Activated CD4-positive, alpha-beta T cell treated with anti-CD3 and anti-CD28 coated beads, Interleukin-2, amount 50 U/mL, for 4 hours (primary cell): ENCODE results near the gene TCERG1L.

Experiments used
- DNase-seq, 2 experiments: peaks; one replicate each; pipeline ENCODE4 v3.0.0-alpha.2; 2020

The TCERG1L gene

DNA sequence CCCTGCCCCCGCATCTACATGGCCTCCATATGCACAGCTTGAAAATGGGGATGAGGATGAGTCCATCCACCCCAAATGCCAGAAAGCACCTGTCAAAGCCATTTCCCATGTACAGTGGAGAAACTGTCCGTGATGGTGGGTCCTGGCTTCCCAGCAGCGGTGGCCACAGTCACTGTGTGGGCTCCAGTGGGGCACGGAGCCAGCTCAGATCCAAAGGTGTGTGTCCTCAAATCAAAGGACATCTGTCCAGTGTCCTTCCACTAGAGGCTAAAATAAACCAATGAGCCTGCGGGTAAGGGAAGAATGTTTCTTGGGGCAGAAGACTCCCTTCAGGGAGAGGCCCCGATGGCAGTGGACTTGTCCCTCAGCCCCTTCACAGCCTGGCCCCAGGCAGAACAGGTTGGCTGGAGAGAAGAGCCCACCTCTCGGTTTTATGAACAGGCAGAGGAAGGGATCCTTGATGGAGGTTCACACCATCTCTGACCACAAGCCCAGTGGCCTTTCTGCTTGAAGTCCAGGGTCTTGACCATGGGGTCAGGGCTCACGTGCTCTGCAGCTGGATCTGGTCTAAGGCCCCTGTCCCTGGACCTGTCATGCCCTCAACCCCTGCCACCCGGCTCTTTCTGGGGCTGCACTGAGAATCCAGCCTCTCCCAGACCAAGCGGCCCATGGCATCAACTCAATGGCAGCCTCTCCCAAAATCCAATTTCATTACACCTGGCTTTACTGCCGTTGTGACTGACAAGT, 106.9 kb downstream of the TCERG1L start:
- DNase-seq: no peak

GRCh38 chr10:131203456-131204357, 107.8 kb downstream of the TCERG1L start:
- no peak for DNase-seq

- no peak for DNase-seq
Observed at GRCh38 chr10:131202990-131203389, 108.5 kb downstream of the TCERG1L start.

DNA sequence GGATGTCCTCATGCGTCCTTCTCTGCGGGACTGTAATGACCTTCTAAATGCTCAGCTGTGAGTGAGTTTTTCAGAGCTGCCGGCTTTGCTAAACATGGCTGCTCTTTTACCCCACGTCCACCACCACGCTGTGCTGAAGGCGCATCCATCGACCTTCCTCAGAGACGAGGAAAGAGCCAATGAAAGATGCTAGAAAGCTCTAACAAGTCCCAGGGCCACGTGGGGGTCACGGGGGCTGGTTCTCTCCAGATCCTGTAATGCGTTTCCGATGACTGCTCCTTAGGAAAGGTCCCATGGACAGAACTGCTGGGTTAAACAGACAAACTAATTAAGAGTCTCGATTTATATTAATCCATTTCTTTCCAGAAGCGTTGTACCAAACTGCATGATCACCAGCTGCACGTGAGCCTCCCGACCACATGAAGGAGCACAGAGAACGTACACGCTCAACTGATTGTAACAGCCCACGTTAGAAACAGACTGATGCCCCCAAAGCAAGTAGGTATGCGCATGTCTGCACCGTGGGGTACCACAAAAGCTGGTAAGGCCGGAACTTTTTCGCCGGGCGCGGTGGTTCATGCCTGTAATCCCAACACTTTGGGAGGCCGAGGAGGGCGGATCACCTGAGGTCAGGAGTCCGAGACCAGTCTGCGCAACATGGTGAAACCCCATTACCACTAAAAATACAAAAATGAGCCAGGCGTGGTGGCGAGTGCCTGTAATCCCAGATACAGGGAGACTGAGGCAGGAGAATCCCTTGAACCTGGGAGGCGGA, 109.6 kb downstream of the TCERG1L start:
- DNase-seq: no peak

- no peak for DNase-seq
Observed at GRCh38 chr10:131200856-131201470, 110.6 kb downstream of the TCERG1L start.

DNA sequence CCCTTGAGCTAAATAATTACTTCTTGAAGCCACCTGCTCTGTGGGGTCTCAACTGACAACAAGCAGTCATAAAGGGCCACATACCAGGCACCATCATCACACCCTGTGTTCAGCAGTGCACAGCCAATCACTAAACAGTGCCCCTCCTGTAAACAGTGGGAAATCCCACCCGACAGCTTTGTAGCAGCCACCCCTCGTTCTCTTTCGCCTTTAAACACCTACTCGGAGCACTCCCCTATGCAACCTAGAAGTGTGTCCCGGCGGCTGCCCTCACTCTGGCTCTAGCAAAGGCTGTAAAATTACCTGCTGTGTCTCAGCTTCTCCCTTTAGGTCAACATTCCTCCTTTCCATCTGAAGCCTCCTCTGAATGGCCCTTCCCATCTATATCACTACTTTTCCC, 111.9 kb downstream of the TCERG1L start:
- DNase-seq: no peak

GRCh38 chr10:131198843-131199242, 112.7 kb downstream of the TCERG1L start:
- no peak for DNase-seq

- DNase-seq: no peak
Observed at GRCh38 chr10:131198401-131198800, 113.1 kb downstream of the TCERG1L start.

GRCh38 chr10:131196176-131196885, 115.2 kb downstream of the TCERG1L start:
- no peak for DNase-seq

DNA sequence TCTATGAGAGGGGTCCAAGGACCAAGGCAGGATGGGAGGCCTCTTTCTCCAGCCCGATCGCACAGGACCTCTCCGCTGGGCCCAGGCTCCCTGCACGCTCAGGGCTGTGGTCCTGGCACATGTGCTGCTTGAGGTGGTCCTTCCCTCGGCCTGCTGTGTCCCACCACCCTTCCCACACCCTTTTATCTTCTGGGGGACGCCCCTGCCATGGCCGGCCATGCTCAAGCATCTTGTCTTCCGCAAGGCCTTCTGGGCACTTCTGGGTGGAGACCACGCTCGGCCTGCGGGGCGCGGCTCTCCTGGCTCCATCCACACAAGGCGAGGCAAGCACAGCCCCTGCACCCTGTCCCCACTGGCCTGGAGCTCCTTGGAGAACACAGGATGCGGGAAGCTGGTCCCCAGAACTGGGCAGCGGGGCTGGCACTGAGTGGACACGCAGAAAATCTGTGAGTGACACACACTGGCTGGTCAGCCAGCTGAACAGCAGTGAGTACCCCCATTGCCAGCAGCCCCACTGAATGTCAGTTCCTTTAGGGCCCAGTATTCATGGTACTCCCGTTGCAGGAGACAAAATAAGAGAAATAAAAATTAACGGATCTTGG, 115.9 kb downstream of the TCERG1L start:
- no peak for DNase-seq

GRCh38 chr10:131195116-131195515, 116.4 kb downstream of the TCERG1L start:
- no peak for DNase-seq

DNA sequence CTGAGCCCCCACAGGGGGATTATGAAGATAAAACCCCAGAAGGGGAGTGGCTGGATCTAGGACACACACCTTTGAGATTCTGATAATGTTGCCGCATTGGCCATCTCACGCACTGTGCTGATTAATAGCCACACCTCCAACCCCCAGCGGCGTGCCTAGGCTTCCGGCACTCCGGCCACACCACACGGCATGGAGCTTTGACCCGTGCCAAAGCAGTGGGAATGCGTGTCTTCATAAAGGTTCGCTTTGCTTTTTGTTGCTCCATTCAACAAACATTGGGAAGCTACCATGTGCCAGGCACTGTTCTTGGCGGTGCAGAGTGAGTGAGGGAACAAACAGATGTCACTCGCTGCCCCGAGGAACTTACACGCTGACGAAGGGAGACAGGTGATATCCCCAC, 117.6 kb downstream of the TCERG1L start:
- no peak for DNase-seq

GRCh38 chr10:131188494-131188893, 123.0 kb downstream of the TCERG1L start:
- DNase-seq: no peak

- no peak for DNase-seq
Observed at GRCh38 chr10:131187926-131188325, 123.6 kb downstream of the TCERG1L start.

GRCh38 chr10:131187274-131187673, 124.2 kb downstream of the TCERG1L start:
- no peak for DNase-seq

DNA sequence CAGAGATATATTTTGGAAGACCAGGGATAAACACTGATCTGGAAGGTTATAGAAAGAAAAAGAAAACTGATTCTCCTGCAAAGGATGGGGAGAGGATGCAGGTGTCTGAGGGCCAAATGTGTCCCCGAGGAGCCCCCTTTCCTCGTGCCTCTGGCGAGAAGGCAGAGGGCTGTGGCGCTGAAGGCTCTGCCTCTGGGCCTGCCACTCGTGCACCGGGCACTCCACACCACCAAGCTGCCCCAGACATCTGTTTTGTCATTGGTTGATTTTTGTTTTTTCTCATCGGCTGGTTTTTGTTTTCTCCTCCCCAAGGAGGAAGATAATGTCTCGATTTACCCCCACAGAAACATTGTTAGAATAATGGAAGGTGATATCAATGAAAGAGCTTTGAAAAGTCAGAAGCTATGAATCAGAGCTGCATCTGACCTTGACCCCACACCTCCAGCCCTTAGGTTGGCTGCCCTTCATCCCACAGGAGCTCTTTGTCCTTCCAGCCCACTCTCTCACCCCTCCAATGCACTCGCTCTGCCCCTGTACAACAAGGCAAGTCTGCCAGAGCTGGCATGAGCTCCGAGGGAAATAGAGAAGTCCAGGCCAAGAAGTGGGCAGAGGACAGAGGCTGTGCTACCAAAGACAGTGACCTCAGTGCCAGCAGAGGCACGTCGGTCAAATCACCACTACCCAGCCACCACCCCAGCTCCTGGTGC, 124.8 kb downstream of the TCERG1L start:
- DNase-seq: no peak

DNA sequence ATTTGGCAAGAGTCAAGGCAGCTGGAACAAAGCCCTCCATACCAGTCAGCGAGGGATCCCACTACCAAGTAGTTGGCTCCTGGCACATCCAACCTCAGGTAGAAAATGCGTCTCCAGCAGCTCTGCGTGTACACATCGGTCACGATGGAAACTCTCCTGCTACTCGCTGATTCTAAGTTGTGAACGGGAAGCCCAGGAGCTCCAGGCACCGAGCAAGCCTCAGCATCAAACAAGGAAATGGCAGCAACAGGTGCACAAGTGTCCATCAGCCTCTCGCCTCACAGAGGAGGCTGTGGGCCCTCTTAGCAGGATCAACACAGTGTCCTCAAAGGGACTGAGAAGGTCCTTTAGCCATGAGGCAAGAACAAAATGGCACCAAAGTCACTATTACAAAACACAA, 127.0 kb downstream of the TCERG1L start:
- no peak for DNase-seq

- DNase-seq: no peak
Observed at GRCh38 chr10:131183546-131184045, 127.9 kb downstream of the TCERG1L start.

GRCh38 chr10:131181456-131181855, 130.1 kb downstream of the TCERG1L start:
- DNase-seq: no peak

GRCh38 chr10:131180740-131181415, 130.6 kb downstream of the TCERG1L start:
- DNase-seq: no peak
